PC-3 (cell line): ENCODE results near the gene GADD45G.

Experiments
- CTCF ChIP-seq: fragments of 300-600 bp; sonication (generic); conservative IDR thresholded peaks from 2 replicates; pipeline ENCODE4 v1.5.1; 2017; ENCODE audit warnings: antibody characterized with exemption, low read depth, mild to moderate bottlenecking, low read length
- EZH2 ChIP-seq: fragments of 300-600 bp; sonication (generic); IDR thresholded peaks from one replicate; pipeline ENCODE4 v1.6.1; 2017; ENCODE audit warnings: antibody characterized with exemption, mild to moderate bottlenecking, low read length; ENCODE audit not compliant: unreplicated experiment
- EZH2phosphoT487 ChIP-seq: fragments of 300-600 bp; sonication (generic); IDR thresholded peaks from 2 replicates; pipeline ENCODE4 v1.6.1; 2018; ENCODE audit warnings: mild to moderate bottlenecking, antibody characterized with exemption, low read length, borderline replicate concordance

DNA sequence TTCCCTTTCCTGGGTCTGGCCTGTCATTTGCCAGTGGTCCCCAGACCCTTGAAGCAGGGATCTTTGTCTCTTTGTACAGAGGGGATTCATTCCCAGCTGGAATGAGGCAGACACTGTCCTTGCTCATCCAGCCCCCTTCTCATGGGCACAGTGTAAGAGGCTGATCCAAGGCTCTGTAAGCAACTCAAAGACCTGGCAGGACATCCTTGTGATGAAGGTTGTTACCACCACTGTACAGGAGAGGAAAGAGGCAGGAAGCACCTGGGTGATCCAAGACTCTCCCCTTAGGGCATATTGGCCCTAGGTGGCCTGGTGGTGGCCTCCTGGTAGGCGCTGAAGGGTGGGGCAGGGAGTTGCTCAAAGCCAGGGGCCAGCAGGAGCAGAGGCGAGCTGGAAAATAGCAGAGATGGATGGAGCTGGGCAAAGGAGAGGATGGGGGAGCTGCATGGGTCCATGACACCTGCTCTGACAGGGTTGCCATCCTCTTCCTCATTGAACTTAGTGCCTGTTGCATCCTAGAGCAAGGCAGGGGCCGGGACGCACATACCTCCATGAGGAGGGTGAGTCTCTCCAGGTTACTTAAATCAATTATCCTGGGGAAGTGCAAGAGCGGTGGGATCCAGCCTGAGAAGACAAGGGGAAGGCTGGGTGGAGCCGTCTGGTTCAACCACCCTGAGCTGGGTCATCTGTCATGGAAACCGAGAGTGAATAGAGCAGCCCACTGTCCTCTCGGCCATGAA, 9.8 kb upstream of the GADD45G start:
- TF ChIP-seq CTCF (no peak), EZH2phosphoT487 (no peak), EZH2 (no peak)
